Parathyroid adenoma (tissue), 2 donors: ENCODE results near the gene PCDH15.

Experiments used
- H2AFZ ChIP-seq: fragments of 300-600 bp; sonication (generic); one replicate; pipeline ENCODE4 v1.7.0; 2017; ENCODE audit warnings: antibody characterized with exemption, mild to moderate bottlenecking
- H3K27ac ChIP-seq: fragments of 300-600 bp; sonication (generic); one replicate; pipeline ENCODE4 v1.7.0; 2017
- H3K27me3 ChIP-seq: fragments of 300-600 bp; sonication (generic); one replicate; pipeline ENCODE4 v1.7.0; 2017; ENCODE audit warnings: low read length; ENCODE audit not compliant: control insufficient read depth, insufficient read depth
- H3K36me3 ChIP-seq: fragments of 300-600 bp; sonication (generic); one replicate; pipeline ENCODE4 v1.7.0; 2017; ENCODE audit warnings: low read length; ENCODE audit not compliant: control insufficient read depth, insufficient read depth
- H3K4me1 ChIP-seq: fragments of 300-600 bp; sonication (generic); one replicate; pipeline ENCODE4 v1.7.0; 2017; ENCODE audit warnings: control low read depth
- H3K4me2 ChIP-seq: fragments of 300-600 bp; sonication (generic); one replicate; pipeline ENCODE4 v1.7.0; 2017; ENCODE audit warnings: low read length
- H3K4me3 ChIP-seq: fragments of 300-600 bp; sonication (generic); one replicate; pipeline ENCODE4 v1.7.0; 2017; ENCODE audit warnings: low read depth, low read length
- H3K79me2 ChIP-seq: fragments of 300-600 bp; sonication (generic); one replicate; pipeline ENCODE4 v1.7.0; 2017; ENCODE audit warnings: control low read depth
- H3K9ac ChIP-seq: fragments of 300-600 bp; sonication (generic); one replicate; pipeline ENCODE4 v1.7.0; 2017; ENCODE audit warnings: mild to moderate bottlenecking
- H3K9me3 ChIP-seq: fragments of 300-600 bp; sonication (generic); one replicate; pipeline ENCODE4 v1.7.0; 2017; ENCODE audit warnings: low read length; ENCODE audit not compliant: control insufficient read depth
- TF ChIP-seq, protein P1 (sequence below): fragments of 300-600 bp; sonication (generic); IDR thresholded peaks from one replicate; pipeline ENCODE4 v1.7.0; 2017; ENCODE audit warnings: antibody characterized with exemption, mild to moderate bottlenecking
- donor health status: primary hyperparathyroidism.

Gene PCDH15

GRCh38 chr10:54259104-54259503, 541.9 kb downstream of the PCDH15 start:
- Histone ChIP-seq H3K9ac (no peak overlapping the region), H3K4me1 (no peaks in the 10 kb centered on the region), H3K4me2 (no peak overlapping the region), H3K4me3 (no peak overlapping the region), H3K36me3 (no peaks in the 10 kb centered on the region), H3K79me2 (no peaks in the 10 kb centered on the region), H3K27ac (no peak overlapping the region), H3K27me3 (no peaks in the 10 kb centered on the region), H3K9me3 (no peaks in the 10 kb centered on the region), H2AFZ (no peak overlapping the region)
- TF ChIP-seq, protein P1, sequence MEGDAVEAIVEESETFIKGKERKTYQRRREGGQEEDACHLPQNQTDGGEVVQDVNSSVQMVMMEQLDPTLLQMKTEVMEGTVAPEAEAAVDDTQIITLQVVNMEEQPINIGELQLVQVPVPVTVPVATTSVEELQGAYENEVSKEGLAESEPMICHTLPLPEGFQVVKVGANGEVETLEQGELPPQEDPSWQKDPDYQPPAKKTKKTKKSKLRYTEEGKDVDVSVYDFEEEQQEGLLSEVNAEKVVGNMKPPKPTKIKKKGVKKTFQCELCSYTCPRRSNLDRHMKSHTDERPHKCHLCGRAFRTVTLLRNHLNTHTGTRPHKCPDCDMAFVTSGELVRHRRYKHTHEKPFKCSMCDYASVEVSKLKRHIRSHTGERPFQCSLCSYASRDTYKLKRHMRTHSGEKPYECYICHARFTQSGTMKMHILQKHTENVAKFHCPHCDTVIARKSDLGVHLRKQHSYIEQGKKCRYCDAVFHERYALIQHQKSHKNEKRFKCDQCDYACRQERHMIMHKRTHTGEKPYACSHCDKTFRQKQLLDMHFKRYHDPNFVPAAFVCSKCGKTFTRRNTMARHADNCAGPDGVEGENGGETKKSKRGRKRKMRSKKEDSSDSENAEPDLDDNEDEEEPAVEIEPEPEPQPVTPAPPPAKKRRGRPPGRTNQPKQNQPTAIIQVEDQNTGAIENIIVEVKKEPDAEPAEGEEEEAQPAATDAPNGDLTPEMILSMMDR = no peak

DNA sequence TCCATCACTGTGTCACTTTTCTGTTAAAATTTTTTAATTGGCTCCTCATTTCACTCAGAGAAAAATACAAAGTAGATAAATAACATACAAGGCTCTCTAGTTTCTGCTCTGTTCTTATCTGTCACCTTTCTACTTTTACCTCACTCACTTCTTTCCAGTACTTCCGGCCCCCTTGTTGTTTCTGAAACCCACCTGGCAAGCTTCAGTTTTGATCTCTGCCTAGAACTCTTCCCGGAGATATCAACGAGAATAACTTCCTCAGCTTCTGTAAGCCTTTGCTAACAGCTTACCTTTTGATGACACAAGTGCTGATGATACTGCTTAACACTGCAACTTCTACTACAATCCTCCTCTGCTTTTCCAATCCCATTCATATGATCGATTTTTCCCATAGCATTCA, 566.2 kb downstream of the PCDH15 start:
- no peak overlapping the region for H3K4me3 ChIP-seq
- H3K36me3 ChIP-seq = no peaks in the 10 kb centered on the region
- H3K27me3 ChIP-seq = no peaks in the 10 kb centered on the region
- H3K9ac ChIP-seq = no peak overlapping the region
- H3K79me2 ChIP-seq = no peaks in the 10 kb centered on the region
- H3K9me3 ChIP-seq = no peaks in the 10 kb centered on the region
- H2AFZ ChIP-seq = no peak overlapping the region
- TF ChIP-seq, protein P1 = no peak
- H3K27ac ChIP-seq = no peak overlapping the region
- H3K4me2 ChIP-seq = no peak overlapping the region
- no peaks in the 10 kb centered on the region for H3K4me1 ChIP-seq

GRCh38 chr10:54203401-54203800, 597.6 kb downstream of the PCDH15 start:
- Histone ChIP-seq H3K79me2 (no peaks in the 10 kb centered on the region), H3K4me3 (no peak overlapping the region)
- TF ChIP-seq, protein P1 = no peak

GRCh38 chr10:54198051-54198450, 603.0 kb downstream of the PCDH15 start:
- Histone ChIP-seq H3K27ac (no peak overlapping the region), H3K4me1 (no peaks in the 10 kb centered on the region), H3K36me3 (no peaks in the 10 kb centered on the region), H3K4me2 (no peak overlapping the region), H3K9me3 (no peaks in the 10 kb centered on the region), H3K27me3 (no peaks in the 10 kb centered on the region), H3K9ac (no peak overlapping the region), H2AFZ (no peak overlapping the region), H3K4me3 (no peak overlapping the region), H3K79me2 (no peaks in the 10 kb centered on the region)
- TF ChIP-seq, protein P1 = no peak

More at GRCh38 chr10:54203401-54203800, 597.6 kb downstream of the PCDH15 start:
- Histone ChIP-seq H3K27ac (no peak overlapping the region), H3K4me1 (no peaks in the 10 kb centered on the region), H3K9me3 (no peaks in the 10 kb centered on the region), H3K4me2 (no peak overlapping the region), H3K36me3 (no peaks in the 10 kb centered on the region), H3K27me3 (no peaks in the 10 kb centered on the region), H2AFZ (no peak overlapping the region), H3K9ac (no peak overlapping the region)

DNA sequence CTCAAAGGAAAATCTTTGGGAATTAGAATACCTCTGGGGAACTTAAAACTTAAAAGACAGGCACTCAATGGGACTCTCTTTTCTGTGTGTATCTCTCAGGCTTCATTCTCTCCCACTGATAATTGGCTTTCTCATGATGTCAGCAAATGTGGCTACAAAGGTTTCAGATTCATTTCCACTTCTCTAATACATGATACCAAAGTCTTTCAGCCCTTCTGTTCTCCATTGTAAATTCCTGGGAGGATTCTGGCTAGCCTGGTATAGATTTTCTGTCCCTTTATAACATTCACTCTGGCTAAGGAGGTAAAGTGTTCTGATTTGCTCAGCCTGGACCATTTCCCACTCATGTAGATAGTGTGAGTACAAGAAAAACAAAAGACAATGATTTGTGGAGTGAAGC, 606.2 kb downstream of the PCDH15 start:
- Histone ChIP-seq H3K27me3 (no peaks in the 10 kb centered on the region), H3K9ac (no peak overlapping the region), H3K36me3 (no peaks in the 10 kb centered on the region), H3K4me2 (no peak overlapping the region), H3K4me1 (no peaks in the 10 kb centered on the region), H3K79me2 (no peaks in the 10 kb centered on the region), H2AFZ (no peak overlapping the region), H3K4me3 (no peak overlapping the region), H3K27ac (no peak overlapping the region), H3K9me3 (no peaks in the 10 kb centered on the region)
- TF ChIP-seq, protein P1 = no peak
